ENCODE data around the gene PSME2.

PSME2 gene

DNA sequence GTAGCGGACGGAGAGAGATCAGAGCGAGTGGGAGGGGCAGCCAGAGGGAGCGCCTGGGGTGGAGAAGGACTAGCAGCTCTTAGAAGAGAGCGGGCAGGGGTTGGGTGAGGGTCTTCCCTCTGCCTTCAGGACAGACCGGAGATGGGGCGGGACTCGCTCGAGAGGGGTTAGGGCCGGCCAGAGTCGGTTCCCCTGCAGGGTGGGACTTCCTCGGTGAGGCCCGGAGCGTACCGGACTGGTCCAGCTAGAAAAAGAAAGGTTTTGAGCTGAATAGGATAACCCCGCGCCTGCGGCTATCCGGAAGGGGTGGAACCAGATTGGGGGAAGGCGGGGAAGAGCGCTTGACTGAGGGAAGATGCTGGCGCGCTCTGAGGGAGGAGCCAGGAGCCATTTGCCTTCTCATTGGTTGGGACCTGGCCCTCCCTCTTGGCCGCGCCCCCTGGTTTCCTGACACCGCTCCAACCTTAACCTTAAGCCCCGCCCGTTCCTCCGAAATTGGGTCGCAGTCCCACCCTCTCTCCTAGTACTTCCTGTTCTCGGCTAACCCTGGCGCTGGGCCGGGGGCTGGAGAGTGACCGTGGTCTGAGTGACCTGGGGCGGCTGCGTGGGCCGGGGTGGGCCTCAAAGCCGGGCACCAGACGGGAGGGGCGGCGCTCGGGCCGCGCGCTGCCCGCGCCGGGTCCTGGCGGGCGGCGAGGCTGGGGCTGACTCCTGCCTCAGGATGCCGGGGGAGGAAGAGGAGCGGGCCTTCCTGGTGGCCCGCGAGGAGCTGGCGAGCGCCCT lies 759 bp upstream of the PSME2 start, which contains the start of gene RNF31:
TSS of gene RNF31 (plus strand) at position 521 of the 783 bp plus-strand sequence. CDS start at position 722, 201 bp downstream.
- Histone ChIP-seq H3K9me3 (no peaks in the 10 kb centered on the region), H3K36me3 (peaks cover 28% of the 10 kb centered on the region), H3K4me3 (ENCODE audit: low read depth, low read length) (peak within 1 kb of the TSS; percentile 90), H3K4me1 (no peaks in the 10 kb centered on the region), H3K27me3 (no peaks in the 10 kb centered on the region)
- peak; percentile 98 for DNase-seq
- no peak for TF ChIP-seq CTCF (IDR thresholded peaks at IDR 0.05; ENCODE audit: low read depth, low read length)

DNA sequence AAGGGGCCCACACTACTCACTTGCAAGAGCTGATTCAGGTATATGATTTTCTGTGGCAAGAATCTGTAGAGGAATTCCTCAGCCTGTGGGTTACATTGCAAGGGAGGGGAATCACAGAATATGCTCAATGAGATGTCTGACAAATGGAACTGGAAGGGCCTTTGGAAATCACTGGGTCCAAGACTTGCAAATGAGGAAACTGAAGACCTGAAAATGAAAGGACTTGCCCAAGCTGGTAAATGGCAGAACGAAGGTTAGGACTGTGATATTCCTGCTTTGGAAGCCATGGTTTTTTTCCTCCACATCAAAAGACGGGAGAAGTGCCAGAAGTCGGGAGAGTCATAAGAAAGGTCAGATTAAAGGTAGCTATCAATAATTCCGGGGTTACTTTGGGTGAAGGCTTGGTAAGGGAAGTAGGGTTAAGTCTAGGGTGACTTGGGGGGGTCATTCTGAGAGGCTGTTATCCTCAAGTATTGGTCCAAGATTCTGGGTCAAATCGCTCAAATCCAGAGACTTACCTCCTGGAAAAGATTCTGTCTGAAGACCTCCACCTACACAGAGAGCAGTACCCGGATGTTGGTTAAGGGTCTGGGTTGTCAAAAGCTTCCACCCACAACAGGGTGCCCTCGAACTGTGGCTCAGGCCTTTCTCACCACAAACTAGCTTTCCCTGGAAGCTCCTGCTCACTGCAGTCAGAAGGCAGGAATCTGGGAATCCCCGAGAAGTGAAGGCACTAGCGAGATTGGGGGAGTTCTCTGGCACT lies 539 bp downstream of the PSME2 start:
- DNase-seq = no peak
- Histone ChIP-seq H3K4me1 (no peaks in the 10 kb centered on the region), H3K4me3 (ENCODE audit: low read depth, low read length) (peak overlapping the region; percentile 90), H3K9me3 (no peaks in the 10 kb centered on the region), H3K36me3 (peaks cover 17% of the 10 kb centered on the region), H3K27me3 (no peaks in the 10 kb centered on the region)
- TF ChIP-seq CTCF (IDR thresholded peaks at IDR 0.05; ENCODE audit: low read depth, low read length) = no peak

- no peak for DNase-seq
- no peak for TF ChIP-seq CTCF (IDR thresholded peaks at IDR 0.05; ENCODE audit: low read depth, low read length)
- no peak overlapping the region for H3K4me3 ChIP-seq (ENCODE audit: low read depth, low read length)
- no peaks in the 10 kb centered on the region for H3K4me1 ChIP-seq
- H3K27me3 ChIP-seq = no peaks in the 10 kb centered on the region
- peaks cover 10% of the 10 kb centered on the region for H3K36me3 ChIP-seq
- no peaks in the 10 kb centered on the region for H3K9me3 ChIP-seq
These were observed 1.2 kb downstream of the PSME2 start for GRCh38 chr14:24145219-24145618.

GRCh38 chr14:24144451-24144850 lies 2.0 kb downstream of the PSME2 start:
- no peaks in the 10 kb centered on the region for H3K27me3 ChIP-seq
- no peak for DNase-seq
- no peak for TF ChIP-seq CTCF (IDR thresholded peaks at IDR 0.05; ENCODE audit: low read depth, low read length)
- no peaks in the 10 kb centered on the region for H3K4me1 ChIP-seq
- H3K4me3 ChIP-seq (ENCODE audit: low read depth, low read length) = no peak overlapping the region
- H3K9me3 ChIP-seq = no peaks in the 10 kb centered on the region
- peaks cover 4% of the 10 kb centered on the region for H3K36me3 ChIP-seq

GRCh38 chr14:24143511-24143910 lies 2.9 kb downstream of the PSME2 start:
- Histone ChIP-seq H3K27me3 (no peaks in the 10 kb centered on the region), H3K9me3 (no peaks in the 10 kb centered on the region), H3K4me3 (ENCODE audit: low read depth, low read length) (no peak overlapping the region), H3K36me3 (peaks cover 11% of the 10 kb centered on the region), H3K4me1 (no peaks in the 10 kb centered on the region)
- no peak for TF ChIP-seq CTCF (IDR thresholded peaks at IDR 0.05; ENCODE audit: low read depth, low read length)
- DNase-seq = no peak
